SK-N-MC (cell line): ENCODE results near the gene ZNF783.
A peak's percentile ranks its signal among the peaks of the same experiment; 100 is the strongest.

ENCODE experiments used
- DNase-seq: peaks from one replicate; pipeline ENCODE4 v3.0.0-alpha.2; 2011; ENCODE audit warnings: low read depth, low spot score
- H3K27ac ChIP-seq: fragments of 200-600 bp; sonication (generic); 2 replicates; pipeline ENCODE4 v1.5.1; 2016; ENCODE audit warnings: mixed run types
- H3K36me3 ChIP-seq: fragments of 200-600 bp; sonication (generic); 2 replicates; pipeline ENCODE4 v1.6.1; 2017; ENCODE audit warnings: antibody characterized with exemption, low read length, mixed read lengths; ENCODE audit not compliant: insufficient read depth
- H3K4me3 ChIP-seq: fragments of 200-600 bp; sonication (generic); 2 replicates; pipeline ENCODE4 v1.5.1; 2016
- H3K9ac ChIP-seq: fragments of 200-600 bp; sonication (generic); 2 replicates; pipeline ENCODE4 v1.8.0; 2017; ENCODE audit warnings: mixed run types, mixed read lengths; ENCODE audit not compliant: insufficient read length
- H3K9me3 ChIP-seq: fragments of 200-600 bp; sonication (generic); 2 replicates; pipeline ENCODE4 v1.6.1; 2017; ENCODE audit warnings: low read depth, mild to moderate bottlenecking, antibody characterized with exemption, low read length, moderate library complexity, mixed read lengths
- EZH2 ChIP-seq: fragments of 200-600 bp; sonication (generic); IDR thresholded peaks from one replicate; pipeline ENCODE4 v1.6.1; 2017; ENCODE audit warnings: antibody characterized with exemption
- FOXP2 ChIP-seq: optimal IDR thresholded peaks from 2 replicates; pipeline ENCODE3; 2011; ENCODE audit warnings: mild to moderate bottlenecking, moderate library complexity; ENCODE audit not compliant: insufficient read depth; ENCODE audit errors: extremely low read length, control extremely low read depth
- POLR2AphosphoS5 ChIP-seq: IDR thresholded peaks from 2 replicates; pipeline ENCODE4 v1.6.1; 2012; ENCODE audit warnings: mild to moderate bottlenecking, low read depth, low read length, borderline replicate concordance

ZNF783 gene

DNA sequence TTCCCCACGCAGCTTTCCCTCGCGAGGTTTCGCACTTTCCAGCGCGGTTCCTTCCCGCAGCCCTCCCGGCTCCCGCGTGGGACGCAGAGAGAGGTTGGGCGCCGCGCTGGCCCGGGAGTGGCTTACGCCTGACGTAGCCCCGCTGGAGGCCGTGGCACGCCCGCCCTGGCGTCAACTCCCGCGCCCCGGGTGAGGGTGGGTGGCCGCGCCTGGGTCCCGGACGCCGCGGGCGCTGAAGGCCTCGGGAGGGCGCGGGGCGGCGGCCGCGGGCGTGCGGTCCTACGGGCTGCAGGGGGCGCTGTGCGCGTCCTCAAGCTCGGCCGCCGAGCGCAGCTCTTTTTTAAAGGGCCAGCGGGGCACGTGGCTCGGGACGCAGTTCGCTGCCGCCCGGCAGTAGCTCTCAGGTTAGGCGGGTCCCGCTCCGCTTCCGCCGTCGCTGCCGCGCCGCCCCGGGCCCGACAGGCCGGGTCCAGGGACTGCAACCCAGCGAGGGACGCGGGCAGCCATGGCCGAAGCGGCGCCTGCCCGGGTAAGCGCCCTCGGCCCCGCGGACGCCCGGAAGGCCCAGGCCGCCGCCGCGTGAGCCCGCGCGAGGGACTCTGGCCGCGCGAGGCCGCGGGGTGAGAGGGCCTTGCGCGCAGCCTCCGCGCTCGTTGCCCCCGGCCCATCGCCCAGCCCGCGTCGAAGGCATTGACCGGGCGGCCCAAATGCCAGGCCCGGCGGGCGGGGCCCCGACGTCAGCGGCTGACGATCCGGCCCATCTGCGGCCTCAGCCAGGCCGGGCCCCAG lies at the start of gene ZNF783:
Gene ZNF783 (plus strand): TSS at position 368 of the 789 bp plus-strand sequence. CDS start 138 bp downstream, at position 506.
- Histone ChIP-seq H3K4me3 (peak within 1 kb of the TSS; percentile 97), H3K36me3 (peaks cover 33% of the 10 kb centered on the region), H3K9me3 (no peaks in the 10 kb centered on the region), H3K9ac (peak within 1 kb of the TSS; percentile 95), H3K27ac (peak within 1 kb of the TSS; percentile 81)
- TF ChIP-seq FOXP2 (no peak), EZH2 (no peak), POLR2AphosphoS5 (peak; percentile 75)
- no peak for DNase-seq

GRCh38 chr7:149214020-149214720 lies 47.8 kb upstream of the ZNF783 start:
- Histone ChIP-seq H3K9ac (no peak overlapping the region), H3K27ac (no peak overlapping the region), H3K4me3 (no peak overlapping the region), H3K9me3 (no peaks in the 10 kb centered on the region), H3K36me3 (peaks cover 73% of the 10 kb centered on the region)
- DNase-seq, result no peak
- no peak for TF ChIP-seq POLR2AphosphoS5
- no peak for TF ChIP-seq FOXP2
- TF ChIP-seq EZH2, result no peak

DNA sequence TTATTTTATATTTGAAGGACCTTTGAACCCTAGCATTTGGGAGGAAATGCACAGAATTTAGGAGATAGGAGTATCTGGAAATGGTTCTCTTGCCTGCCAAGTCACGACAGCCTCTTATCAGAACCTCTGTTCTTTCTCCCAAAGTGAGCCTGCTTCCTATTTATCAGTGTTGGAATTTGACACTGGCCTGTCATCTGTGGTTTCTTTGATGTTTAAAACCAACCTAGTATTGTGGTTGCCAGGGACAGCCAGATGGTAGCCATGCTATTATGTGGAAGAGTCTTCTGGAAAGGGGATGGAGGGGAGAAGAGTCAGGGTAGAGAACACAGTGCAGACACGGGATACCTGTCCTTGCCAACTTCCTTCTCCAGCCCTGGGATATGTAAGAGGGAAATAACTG lies 45.6 kb upstream of the ZNF783 start:
- DNase-seq, result no peak
- H3K36me3 ChIP-seq, result peaks cover 56% of the 10 kb centered on the region
- no peak overlapping the region for H3K9ac ChIP-seq
- H3K4me3 ChIP-seq, result no peak overlapping the region
- H3K27ac ChIP-seq, result no peak overlapping the region
- H3K9me3 ChIP-seq, result no peaks in the 10 kb centered on the region
- TF ChIP-seq POLR2AphosphoS5 (no peak), EZH2 (no peak), FOXP2 (no peak)

- Histone ChIP-seq H3K36me3 (peaks cover 47% of the 10 kb centered on the region), H3K9me3 (no peaks in the 10 kb centered on the region), H3K9ac (no peak overlapping the region), H3K27ac (no peak overlapping the region), H3K4me3 (no peak overlapping the region)
- TF ChIP-seq POLR2AphosphoS5 (no peak), FOXP2 (no peak), EZH2 (no peak)
- no peak for DNase-seq
These were observed 44.4 kb upstream of the ZNF783 start for GRCh38 chr7:149217570-149217969.

GRCh38 chr7:149218469-149219420 lies 43.3 kb upstream of the ZNF783 start:
- H3K4me3 ChIP-seq, result no peak overlapping the region
- H3K27ac ChIP-seq, result no peak overlapping the region
- H3K9ac ChIP-seq, result no peak overlapping the region
- TF ChIP-seq POLR2AphosphoS5, result no peak
- TF ChIP-seq EZH2, result no peak
- TF ChIP-seq FOXP2, result no peak
- H3K9me3 ChIP-seq, result no peaks in the 10 kb centered on the region
- DNase-seq, result no peak
- peaks cover 35% of the 10 kb centered on the region for H3K36me3 ChIP-seq

- Histone ChIP-seq H3K9me3 (no peaks in the 10 kb centered on the region), H3K27ac (0 out of 2 replicates have a peak overlapping the region, but pooled peaks have one; percentile 54), H3K36me3 (peaks cover 21% of the 10 kb centered on the region; the same call in 1 of the 2 replicates), H3K4me3 (no peak overlapping the region), H3K9ac (no peak overlapping the region)
- no peak for DNase-seq
- no peak for TF ChIP-seq EZH2
- TF ChIP-seq FOXP2, result no peak
- TF ChIP-seq POLR2AphosphoS5, result no peak
These were observed 41.5 kb upstream of the ZNF783 start for GRCh38 chr7:149220534-149220933.

DNA sequence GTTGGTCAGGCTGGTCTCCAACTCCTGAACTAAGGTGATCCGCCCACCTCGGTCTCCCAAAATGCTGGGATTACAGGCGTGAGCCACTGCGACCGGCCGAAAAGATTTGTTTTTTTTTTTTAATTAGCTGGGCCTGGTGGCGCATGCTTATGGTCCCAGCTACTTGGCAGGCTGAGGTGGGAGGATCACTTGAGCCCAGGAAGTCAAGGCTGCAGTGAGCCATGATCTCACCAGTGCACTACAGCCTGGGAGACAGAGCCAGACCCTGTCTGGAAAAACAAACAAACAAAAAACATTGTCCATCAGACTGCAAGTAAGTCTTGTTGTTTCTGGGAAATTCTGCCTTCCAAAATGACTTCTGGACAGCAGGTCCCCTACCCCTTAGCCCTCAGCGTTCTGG lies 38.8 kb upstream of the ZNF783 start:
- Histone ChIP-seq H3K36me3 (peaks cover 8% of the 10 kb centered on the region; the same call in 1 of the 2 replicates), H3K9ac (no peak overlapping the region), H3K27ac (no peak overlapping the region), H3K4me3 (no peak overlapping the region), H3K9me3 (no peaks in the 10 kb centered on the region)
- no peak for TF ChIP-seq EZH2
- TF ChIP-seq FOXP2, result no peak
- no peak for TF ChIP-seq POLR2AphosphoS5
- DNase-seq, result no peak
